Activated naive CD8-positive, alpha-beta T cell treated with anti-CD3 and anti-CD28 coated beads for 36 hours (primary cell): ENCODE results near the gene HSF2BP. TPM values are rescaled to one million over a fixed set of nuclear protein-coding genes. Genes with fewer than 3 reads are reported as not detected.
A peak's percentile ranks its signal among the peaks of the same experiment; 100 is the strongest.
"Not testable (repeated sequence)": the region's sequence is repeated elsewhere in the genome, so short reads cannot be mapped to it uniquely, and the experiment has no call there.

Source experiments
- DNase-seq: peaks from one replicate; pipeline ENCODE4 v3.0.0; 2021
- H3K27ac Mint-ChIP-seq: one replicate; pipeline ENCODE4 v1.8.0; 2022; ENCODE audit warnings: mild to moderate bottlenecking, moderate library complexity, mixed read lengths
- H3K27me3 Mint-ChIP-seq: one replicate; pipeline ENCODE4 v1.8.0; 2022; ENCODE audit warnings: mild to moderate bottlenecking, mixed read lengths
- H3K36me3 Mint-ChIP-seq: one replicate; pipeline ENCODE4 v1.8.0; 2021; ENCODE audit warnings: mild to moderate bottlenecking, mixed read lengths
- H3K4me1 Mint-ChIP-seq: one replicate; pipeline ENCODE4 v1.8.0; 2021; ENCODE audit warnings: mixed read lengths
- H3K4me3 Mint-ChIP-seq: one replicate; pipeline ENCODE4 v1.8.0; 2022; ENCODE audit warnings: mild to moderate bottlenecking, moderate library complexity, mixed read lengths
- H3K9me3 Mint-ChIP-seq: one replicate; pipeline ENCODE4 v1.8.0; 2022; ENCODE audit warnings: mixed read lengths
- total RNA-seq, 2 experiments: library from RNA; stranded (reverse); gene quantifications; one replicate each; pipeline ENCODE4 v1.2.3, GENCODE V29; 2021

Gene HSF2BP
- total RNA-seq, 2 experiments from 2014 or later = 0.68 to 1.2 TPM

DNA sequence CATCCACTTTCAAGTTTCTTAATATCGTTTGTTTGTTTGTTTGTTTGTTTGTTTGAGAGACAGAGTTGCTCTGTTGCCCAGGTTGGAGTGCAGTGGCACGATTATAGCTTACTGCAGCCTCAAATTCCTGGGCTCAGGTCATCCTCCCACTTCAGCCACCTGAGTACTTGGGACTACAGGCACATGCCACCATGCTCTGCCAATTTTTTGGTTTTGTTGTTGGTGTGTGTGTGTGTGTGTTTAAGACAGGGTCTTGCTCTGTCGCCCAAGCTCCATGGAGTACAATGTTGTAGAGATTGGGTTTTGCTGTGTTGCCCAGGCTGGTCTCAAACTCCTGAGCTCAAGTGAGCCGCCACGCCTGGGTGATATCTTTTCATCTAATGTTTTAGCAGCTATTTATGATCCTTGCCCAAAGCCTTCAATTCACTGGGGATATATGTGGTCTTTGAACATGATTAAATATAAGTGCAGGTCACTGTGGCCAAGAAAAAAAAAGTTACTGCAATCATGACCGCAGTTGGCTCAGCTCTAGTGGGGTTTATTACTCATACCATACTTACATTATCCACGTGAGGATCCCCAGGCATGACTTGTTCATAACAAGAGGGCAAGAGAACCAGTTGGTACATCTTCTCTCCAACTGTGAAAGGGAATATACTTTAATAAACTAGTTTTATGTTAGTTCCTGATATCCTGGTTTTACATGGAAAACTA, 8.1 kb upstream of the HSF2BP start:
- Mint-ChIP-seq H3K27me3 (no peaks in the 10 kb centered on the region), H3K27ac (peak overlapping the region; percentile 64), H3K9me3 (no peaks in the 10 kb centered on the region), H3K4me3 (no peak overlapping the region), H3K4me1 (peaks cover 43% of the 10 kb centered on the region), H3K36me3 (peaks cover 42% of the 10 kb centered on the region)
- no peak for DNase-seq

DNA sequence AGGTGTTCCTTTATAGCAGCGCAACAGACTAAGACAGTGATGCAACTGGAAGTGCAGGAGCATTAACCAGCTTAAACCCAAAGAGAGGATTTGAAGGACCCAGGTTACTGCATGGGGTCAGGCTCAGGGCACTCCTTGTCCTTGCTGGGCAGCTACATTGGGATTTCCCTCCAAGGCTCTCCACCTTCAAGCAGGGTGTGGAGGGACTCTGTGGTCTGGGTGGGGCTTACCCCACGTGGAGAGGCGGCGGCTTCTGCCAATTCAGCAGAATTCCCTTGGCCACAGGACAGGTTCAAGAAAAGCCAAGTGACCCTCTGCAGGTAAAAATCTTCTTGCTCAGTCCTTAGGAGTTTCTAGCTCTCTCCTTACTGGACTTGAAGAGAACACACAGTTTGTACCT, 6.6 kb upstream of the HSF2BP start:
- H3K27me3 Mint-ChIP-seq = no peaks in the 10 kb centered on the region
- no peak overlapping the region for H3K4me3 Mint-ChIP-seq
- H3K9me3 Mint-ChIP-seq = no peaks in the 10 kb centered on the region
- peaks cover 58% of the 10 kb centered on the region for H3K4me1 Mint-ChIP-seq
- DNase-seq = no peak
- peak overlapping the region; percentile 66 for H3K27ac Mint-ChIP-seq
- peaks cover 53% of the 10 kb centered on the region for H3K36me3 Mint-ChIP-seq

DNA sequence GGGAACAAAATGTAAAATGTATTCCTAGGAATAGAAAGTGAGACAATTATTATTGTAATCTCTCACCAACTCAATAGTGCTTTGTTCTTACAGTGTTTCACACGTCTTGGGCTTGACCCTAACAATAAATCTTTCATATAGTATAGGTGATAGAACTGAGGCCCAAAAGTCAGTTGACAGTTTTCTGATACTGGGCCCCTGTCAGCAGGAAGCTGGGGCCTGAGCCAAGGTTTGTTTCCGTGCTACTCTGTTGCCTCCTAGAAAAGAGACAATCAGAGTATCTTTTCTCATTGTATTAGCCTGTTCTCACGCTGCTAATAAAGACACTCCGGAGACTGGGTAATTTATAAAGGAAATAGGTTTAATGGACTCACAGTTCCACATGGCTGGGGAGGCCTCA, 5.1 kb upstream of the HSF2BP start:
- no peak overlapping the region for H3K4me3 Mint-ChIP-seq

DNA sequence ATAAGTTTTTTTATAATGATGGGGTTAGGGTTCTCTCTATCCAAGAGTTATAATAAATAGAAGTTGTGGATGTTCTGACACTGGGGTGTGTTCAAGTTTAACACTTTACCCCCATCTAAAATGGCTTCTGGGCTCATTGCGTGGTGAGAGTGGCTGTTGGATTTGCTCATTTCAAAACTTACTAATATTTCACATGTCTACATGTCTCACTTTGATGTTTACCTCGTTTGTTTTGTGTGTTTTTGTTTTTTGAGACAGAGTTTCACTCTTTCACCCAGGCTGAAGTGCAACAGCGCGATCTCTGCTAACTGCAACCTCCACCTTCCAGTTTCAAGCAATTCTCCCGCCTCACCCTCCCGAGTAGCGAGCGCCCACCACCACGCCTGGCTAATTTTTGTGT, 3.7 kb upstream of the HSF2BP start:
- Mint-ChIP-seq H3K4me1 (peaks cover 64% of the 10 kb centered on the region), H3K9me3 (no peaks in the 10 kb centered on the region), H3K36me3 (peaks cover 63% of the 10 kb centered on the region), H3K27me3 (no peaks in the 10 kb centered on the region), H3K27ac (no peak overlapping the region), H3K4me3 (peak overlapping the region; percentile 1)
- no peak for DNase-seq

More for the DNA sequence above, 5.1 kb upstream of the HSF2BP start:
- peaks cover 58% of the 10 kb centered on the region for H3K4me1 Mint-ChIP-seq
- H3K27me3 Mint-ChIP-seq = no peaks in the 10 kb centered on the region
- no peak for DNase-seq
- H3K36me3 Mint-ChIP-seq = peaks cover 63% of the 10 kb centered on the region
- peak overlapping the region; percentile 26 for H3K27ac Mint-ChIP-seq
- H3K9me3 Mint-ChIP-seq = no peaks in the 10 kb centered on the region

DNA sequence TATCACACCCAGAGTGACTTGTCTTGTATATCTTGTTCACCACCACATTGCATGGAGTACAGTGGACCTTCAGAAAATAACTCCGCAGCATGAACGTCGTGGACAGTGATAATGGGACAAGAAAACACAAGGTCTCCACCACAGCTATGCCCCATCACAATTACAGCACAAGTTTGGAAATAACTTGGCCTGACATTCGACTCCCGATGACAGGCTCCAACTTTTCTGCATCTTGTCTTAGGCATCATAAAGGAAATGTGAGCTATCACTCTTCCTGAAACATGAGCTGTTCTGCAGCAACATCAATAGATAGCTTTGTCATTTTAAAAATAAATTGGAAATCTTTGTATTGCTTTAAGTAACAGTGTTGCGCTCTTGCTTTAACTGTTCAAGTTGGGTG, 3.0 kb upstream of the HSF2BP start:
- no peaks in the 10 kb centered on the region for H3K9me3 Mint-ChIP-seq
- H3K4me3 Mint-ChIP-seq = no peak overlapping the region
- H3K4me1 Mint-ChIP-seq = peaks cover 60% of the 10 kb centered on the region
- no peak overlapping the region for H3K27ac Mint-ChIP-seq
- H3K36me3 Mint-ChIP-seq = peaks cover 60% of the 10 kb centered on the region
- no peak for DNase-seq
- H3K27me3 Mint-ChIP-seq = no peaks in the 10 kb centered on the region

DNA sequence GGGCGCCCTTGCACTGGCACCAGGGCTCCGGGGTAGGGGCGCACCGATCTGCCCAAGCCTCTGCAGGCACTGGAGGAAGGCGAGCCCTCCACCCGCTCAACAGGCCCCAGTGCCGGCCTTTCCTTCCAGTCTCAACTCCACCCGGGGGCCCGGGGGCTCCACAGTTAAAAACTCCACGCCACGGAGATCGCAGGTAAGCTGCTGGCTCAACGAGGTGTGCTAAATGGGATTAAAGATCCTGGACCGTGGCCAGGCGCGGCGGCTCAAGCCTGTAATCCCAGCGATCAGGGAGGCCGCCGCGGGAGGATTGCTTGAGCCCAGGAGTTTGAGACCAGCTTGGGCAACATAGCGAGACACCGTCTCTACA, 536 bp downstream of the HSF2BP start:
- Mint-ChIP-seq H3K27me3 (no peaks in the 10 kb centered on the region), H3K9me3 (no peaks in the 10 kb centered on the region), H3K4me3 (peak overlapping the region; percentile 72), H3K27ac (peak overlapping the region; percentile 93), H3K4me1 (peaks cover 41% of the 10 kb centered on the region), H3K36me3 (peaks cover 31% of the 10 kb centered on the region)
- no peak for DNase-seq

DNA sequence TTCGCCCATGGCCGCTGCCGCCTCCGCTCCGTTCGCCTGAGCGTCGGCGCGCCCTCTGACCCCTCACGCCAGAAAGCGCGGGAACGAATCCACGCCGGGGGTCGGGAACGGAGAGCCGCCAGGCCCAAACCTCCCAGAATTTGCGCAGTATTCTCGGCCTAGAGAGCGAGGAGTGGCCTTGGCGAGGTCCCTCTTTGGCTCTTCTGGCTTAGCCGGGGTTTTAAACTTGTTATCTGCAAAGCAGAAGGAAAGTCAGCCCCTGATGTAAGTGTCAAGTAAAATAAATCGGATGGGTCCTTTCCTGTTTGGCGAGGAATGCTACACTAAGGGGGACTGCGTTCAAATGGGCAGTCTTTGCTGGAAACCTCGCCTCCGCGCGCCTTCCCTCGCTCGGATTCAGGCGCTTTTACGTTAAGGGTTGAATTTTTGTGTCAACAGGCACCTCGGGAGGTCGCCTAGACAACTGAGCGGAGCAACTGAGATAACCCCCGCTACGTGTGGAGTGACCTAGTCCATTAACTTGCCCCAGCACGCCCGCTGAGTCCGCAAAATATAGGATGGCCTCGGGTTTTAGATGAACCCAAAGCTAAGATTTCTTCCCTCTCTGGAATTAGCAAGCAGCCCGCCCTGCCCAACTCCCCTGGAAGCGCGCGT, 1.1 kb downstream of the HSF2BP start:
- Mint-ChIP-seq H3K36me3 (peaks cover 28% of the 10 kb centered on the region), H3K9me3 (no peaks in the 10 kb centered on the region), H3K4me3 (no peak overlapping the region), H3K4me1 (peaks cover 39% of the 10 kb centered on the region), H3K27ac (no peak overlapping the region), H3K27me3 (no peaks in the 10 kb centered on the region)
- no peak for DNase-seq

DNA sequence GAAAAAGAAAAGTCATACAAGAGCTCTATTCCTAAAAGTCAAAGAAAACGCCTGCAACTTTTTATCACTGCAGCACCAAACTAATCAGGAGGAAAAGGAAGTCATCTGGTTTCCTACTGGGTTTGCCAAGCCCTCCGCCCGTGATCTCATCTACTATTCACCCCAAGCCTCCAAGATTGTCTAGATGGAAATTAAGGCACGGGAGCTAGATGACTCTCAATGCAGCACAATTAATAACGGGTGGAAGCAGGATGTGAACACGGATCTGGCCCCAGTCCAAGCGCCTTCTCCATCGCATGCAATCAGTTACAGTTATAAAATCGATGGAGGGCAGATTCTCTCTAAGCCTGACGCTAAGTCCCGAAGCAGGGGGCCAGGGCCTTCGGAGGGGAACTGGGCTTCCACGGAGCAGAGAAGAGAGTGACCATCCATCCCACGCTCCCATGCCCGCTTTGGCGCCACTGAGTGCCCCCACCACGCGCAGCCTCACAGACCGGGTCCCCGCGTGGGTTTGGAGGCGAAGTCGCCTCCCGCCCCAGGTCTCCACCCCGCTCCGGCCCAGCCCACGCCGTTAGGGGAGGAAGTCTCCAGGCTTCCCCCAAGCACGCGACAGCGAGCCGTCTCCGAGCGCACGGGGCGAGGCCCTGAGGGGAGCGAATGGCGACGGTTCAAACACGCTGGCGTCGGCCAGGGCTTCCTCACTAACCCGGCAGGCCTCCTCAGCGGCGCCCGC, 1.8 kb downstream of the HSF2BP start:
- no peak overlapping the region for H3K4me3 Mint-ChIP-seq
- no peaks in the 10 kb centered on the region for H3K9me3 Mint-ChIP-seq
- peaks cover 32% of the 10 kb centered on the region for H3K4me1 Mint-ChIP-seq
- DNase-seq = peak; percentile 10
- no peak overlapping the region for H3K27ac Mint-ChIP-seq
- peaks cover 22% of the 10 kb centered on the region for H3K36me3 Mint-ChIP-seq
- no peaks in the 10 kb centered on the region for H3K27me3 Mint-ChIP-seq

DNA sequence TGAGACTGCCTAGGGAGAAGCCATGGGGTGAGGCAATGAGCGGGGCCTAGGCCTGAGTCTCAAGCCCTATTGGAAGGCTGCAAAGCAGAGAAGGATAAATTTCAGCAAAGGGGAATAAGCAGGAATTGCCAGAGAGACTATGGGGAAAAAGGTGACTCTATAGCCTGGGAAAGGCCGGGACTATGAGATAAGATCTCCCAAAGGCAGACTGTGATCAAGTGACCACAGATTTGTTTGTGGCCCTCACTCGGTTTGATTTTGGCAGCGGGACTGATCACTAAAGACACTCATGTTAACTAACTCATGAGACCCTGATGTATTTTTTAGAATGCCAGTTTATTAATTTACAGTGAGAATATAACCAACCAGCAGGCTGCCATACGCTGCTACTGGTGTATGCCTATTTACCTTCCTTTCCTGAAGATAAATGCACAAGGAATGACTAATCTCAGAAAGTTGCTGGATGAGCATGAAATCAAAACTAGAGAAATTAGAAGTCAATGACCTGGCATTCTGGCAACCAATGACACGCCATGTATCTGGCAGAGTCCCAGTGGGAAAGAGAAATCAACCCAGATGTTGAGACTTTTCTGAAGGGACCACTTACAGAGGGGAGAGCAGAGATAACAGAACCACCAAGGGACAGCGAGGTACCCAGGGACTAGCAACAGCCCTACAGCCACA, 4.3 kb downstream of the HSF2BP start:
- Mint-ChIP-seq H3K27ac (no peak overlapping the region), H3K4me1 (peaks cover 12% of the 10 kb centered on the region), H3K36me3 (peaks cover 1% of the 10 kb centered on the region), H3K9me3 (no peaks in the 10 kb centered on the region), H3K27me3 (no peaks in the 10 kb centered on the region), H3K4me3 (no peak overlapping the region)
- DNase-seq = no peak

DNA sequence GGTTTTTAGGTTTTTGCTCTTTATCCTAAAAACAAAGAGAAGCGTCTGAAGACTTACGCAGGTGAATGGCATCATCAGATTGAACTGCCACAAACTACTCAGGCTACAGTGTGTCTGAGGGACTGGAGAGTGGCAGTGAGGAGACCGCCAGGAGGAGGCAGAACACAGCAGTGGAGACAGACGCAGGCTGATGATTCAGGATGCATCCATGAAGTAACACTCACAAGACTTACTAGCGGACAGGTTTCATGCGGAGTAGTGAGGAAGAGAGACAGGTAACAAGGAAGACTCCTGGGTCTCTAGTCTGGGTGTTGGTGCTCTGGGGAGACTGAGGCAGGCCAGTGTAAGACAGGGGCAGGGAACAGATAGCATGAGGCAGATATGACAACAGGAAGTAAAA, 5.7 kb downstream of the HSF2BP start:
- H3K4me3 Mint-ChIP-seq = no peak overlapping the region
- peaks cover 5% of the 10 kb centered on the region for H3K4me1 Mint-ChIP-seq
- H3K27ac Mint-ChIP-seq = no peak overlapping the region
- DNase-seq = no peak
- no peaks in the 10 kb centered on the region for H3K36me3 Mint-ChIP-seq
- H3K9me3 Mint-ChIP-seq = no peaks in the 10 kb centered on the region
- H3K27me3 Mint-ChIP-seq = no peaks in the 10 kb centered on the region

DNA sequence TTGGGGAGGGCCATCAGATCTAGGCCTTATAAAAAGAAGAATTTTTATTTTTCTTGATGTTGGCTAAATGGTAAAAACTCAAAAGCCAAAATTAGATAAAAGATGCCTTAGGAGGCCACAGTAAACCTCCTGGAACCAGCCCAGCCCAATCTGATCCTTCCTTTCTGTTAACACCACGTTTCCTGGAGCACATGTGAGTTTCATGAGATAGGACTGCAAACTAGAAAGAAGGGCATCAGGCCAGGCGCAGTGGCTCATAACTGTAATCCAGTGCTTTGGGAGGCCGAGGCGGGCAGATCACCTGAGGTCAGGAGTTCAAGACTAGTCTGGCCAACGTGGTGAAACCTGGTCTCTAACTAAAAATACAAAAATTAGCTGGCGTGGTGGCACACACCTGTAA, 6.7 kb downstream of the HSF2BP start:
- no peaks in the 10 kb centered on the region for H3K27me3 Mint-ChIP-seq
- H3K4me3 Mint-ChIP-seq = no peak overlapping the region
- DNase-seq = no peak
- no peak overlapping the region for H3K27ac Mint-ChIP-seq
- no peaks in the 10 kb centered on the region for H3K9me3 Mint-ChIP-seq
- no peaks in the 10 kb centered on the region for H3K36me3 Mint-ChIP-seq
- peaks cover 5% of the 10 kb centered on the region for H3K4me1 Mint-ChIP-seq

DNA sequence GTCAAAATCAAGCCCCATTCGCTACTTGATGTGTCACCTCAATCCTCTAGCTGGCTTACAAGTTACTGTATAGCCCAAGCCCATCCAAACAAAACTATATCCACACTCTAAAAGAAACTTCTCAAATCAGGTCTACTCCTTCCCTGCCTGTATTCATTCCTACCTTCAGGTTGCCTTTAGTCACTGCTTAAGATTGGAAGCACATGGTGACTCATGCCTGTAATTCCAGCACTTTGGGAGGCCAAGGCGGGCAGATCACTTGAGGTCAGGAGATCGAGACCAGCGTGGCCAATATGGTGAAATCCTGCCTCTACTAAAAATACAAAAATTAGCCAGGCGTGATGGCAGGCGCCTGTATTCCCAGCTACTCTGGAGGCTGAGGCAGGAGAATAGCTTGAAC, 7.4 kb downstream of the HSF2BP start:
- H3K36me3 Mint-ChIP-seq, DNase-seq, H3K9me3 Mint-ChIP-seq, H3K4me1 Mint-ChIP-seq, H3K4me3 Mint-ChIP-seq, H3K27me3 Mint-ChIP-seq, H3K27ac Mint-ChIP-seq: not testable (repeated sequence)

DNA sequence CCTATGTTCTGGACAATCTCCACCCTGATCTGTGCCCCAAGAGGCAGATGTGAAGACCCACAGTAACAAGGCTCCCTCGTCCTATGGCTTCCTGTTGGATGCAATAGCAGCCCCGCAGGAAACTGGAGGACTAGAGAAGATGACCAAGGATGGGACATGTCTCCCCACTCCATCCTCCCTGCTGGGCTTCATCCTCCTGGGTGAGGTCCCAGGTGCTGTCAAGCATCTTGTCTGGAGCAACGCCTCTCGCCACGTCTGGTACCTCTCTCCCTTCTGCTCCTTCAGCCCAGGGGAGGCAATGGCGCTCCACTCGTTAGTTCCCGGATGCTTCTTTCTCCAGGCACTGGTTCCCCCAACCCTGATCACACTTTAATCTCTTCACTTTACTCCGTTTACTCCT, 11.1 kb downstream of the HSF2BP start:
- peaks cover 16% of the 10 kb centered on the region for H3K4me1 Mint-ChIP-seq

DNA sequence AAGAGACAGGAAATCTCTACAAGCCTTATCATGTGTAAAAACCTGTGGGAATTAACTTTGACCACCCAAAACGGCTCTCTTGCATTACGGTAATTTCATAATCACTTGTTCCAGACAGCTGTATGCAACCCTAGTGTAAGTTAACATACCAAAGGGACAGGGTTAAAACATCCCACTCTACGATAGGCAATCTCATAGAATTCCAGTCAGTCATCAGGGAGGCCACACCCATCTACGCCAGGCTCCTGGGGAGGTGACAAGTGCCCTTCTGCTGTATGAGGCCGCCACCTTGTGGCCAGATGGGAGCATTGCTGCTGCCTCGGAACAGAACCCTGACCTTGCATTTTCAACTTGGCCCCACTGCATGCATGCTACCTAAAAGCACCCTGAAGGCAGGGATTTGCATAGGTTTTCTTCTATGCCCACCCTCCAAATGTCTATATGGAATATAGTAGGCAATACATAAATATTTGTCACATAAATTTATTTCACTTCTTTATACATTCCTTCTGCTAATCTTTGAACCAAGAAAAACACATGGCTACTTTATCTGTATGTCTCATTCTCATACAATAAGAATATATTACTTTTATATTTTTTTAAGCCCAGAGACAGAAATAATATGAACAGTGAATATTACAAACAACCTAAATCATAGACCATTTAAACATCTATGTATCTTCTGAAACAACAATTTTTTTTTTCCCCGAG, 12.6 kb downstream of the HSF2BP start:
- no peaks in the 10 kb centered on the region for H3K36me3 Mint-ChIP-seq
- H3K27ac Mint-ChIP-seq = no peak overlapping the region
- H3K4me1 Mint-ChIP-seq = peaks cover 16% of the 10 kb centered on the region
- H3K27me3 Mint-ChIP-seq = no peaks in the 10 kb centered on the region
- H3K9me3 Mint-ChIP-seq = no peaks in the 10 kb centered on the region
- H3K4me3 Mint-ChIP-seq = no peak overlapping the region
- DNase-seq = peak; percentile 79

More for the DNA sequence above, 11.1 kb downstream of the HSF2BP start:
- DNase-seq = no peak
- Mint-ChIP-seq H3K36me3 (no peaks in the 10 kb centered on the region), H3K9me3 (no peaks in the 10 kb centered on the region), H3K27ac (no peak overlapping the region), H3K4me3 (no peak overlapping the region), H3K27me3 (no peaks in the 10 kb centered on the region)

DNA sequence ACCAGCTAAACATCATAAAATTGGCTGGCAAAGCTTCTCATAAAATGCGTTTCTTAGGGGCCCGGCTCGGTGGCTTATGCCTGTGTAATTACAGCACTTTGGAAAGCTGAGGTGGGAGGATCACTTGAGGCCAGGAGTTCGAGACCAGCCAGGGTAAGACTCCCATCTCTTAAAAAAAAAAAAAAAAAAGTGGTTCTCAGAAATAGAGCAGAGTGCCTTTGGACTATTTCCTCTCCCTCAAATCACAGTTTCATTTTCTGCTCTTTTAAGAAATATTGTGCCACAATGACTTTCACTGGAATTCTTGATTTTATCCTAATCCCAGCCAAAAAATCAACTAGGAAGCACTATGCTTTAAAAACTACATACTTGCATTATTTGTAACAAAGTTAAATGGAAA, 13.3 kb downstream of the HSF2BP start:
- H3K27me3 Mint-ChIP-seq = no peaks in the 10 kb centered on the region
- peaks cover 16% of the 10 kb centered on the region for H3K4me1 Mint-ChIP-seq
- H3K36me3 Mint-ChIP-seq = no peaks in the 10 kb centered on the region
- H3K9me3 Mint-ChIP-seq = no peaks in the 10 kb centered on the region
- DNase-seq = no peak
- H3K4me3 Mint-ChIP-seq = no peak overlapping the region
- H3K27ac Mint-ChIP-seq = no peak overlapping the region
